GM19328 (cell line): ENCODE results near the gene GTF2H4.
"Not testable (repeated sequence)": the region's sequence is repeated elsewhere in the genome, so short reads cannot be mapped to it uniquely, and the experiment has no call there.

Experiments used
- ATAC-seq: cut with Tn5 transposase; IDR thresholded peaks from one replicate; pipeline ENCODE4 v1.9.1; 2021; ENCODE audit warnings: mild to moderate bottlenecking, moderate library complexity; ENCODE audit not compliant: unreplicated experiment

GTF2H4 gene

GRCh38 chr6:30917487-30917886 is 9.5 kb downstream of the GTF2H4 start:
- no peak for ATAC-seq

DNA sequence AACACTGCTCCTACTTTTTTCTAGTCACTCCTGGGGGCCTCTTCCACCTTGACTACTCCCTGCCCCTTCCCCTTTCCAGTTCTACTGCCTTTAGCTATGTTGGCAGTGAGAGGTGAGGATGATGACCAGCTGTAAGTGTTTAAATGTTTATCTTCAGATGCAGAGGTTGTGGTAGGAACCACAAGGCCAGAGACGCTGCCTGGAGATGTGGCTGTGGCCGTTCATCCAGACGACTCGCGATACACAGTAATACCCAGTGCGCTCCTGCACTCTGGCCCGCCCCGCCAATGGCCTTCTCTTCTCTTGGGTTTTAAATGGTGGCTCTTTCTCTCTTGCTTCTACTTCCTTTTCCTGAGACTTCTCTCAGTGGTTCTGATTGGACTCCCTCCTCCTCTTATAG is 10.7 kb downstream of the GTF2H4 start:
- no peak for ATAC-seq

- no peak for ATAC-seq
Measured at GRCh38 chr6:30922447-30922852, 14.4 kb downstream of the GTF2H4 start.

- not testable (repeated sequence) for ATAC-seq
Measured at GRCh38 chr6:30924040-30924627, 16.1 kb downstream of the GTF2H4 start.

DNA sequence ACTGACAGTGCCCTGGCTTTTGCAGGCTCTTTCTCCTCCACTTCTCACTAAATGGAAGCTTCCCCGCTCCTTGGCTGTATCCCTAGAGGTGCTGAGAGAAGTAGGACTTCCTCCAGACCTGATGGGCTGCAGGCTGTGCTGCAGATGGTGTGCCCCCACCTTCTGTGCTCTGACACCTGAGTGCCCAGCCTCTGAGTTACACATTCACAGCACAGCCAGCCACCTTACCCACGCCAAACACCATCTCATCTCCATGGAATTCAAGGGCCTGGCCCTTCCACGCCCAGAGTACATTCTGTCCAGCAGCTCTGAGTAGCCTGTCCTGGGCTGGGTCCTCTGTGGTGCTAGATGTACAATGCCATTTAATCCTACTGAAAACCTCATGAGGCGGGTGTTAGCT is 18.6 kb downstream of the GTF2H4 start:
- no peak for ATAC-seq

DNA sequence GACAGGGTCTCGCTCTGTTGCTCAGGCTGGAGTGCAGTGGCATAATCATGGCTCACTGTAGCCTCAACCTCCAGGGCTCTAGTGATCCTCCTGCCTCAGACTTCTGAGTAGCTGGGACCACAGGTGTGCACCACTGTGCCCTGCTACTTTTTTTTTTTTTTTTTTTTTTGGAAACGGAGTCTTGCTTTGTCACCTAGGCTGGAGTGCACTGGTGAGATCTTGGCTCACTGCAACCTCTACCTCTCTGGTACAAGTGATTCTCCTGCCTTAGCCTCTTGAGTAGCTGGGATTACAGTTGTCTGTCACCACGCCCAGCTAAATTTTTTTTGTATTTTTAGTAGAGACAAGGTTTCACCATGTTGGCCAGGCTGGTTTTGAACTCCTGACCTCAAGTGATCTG is 19.1 kb downstream of the GTF2H4 start:
- not testable (repeated sequence) for ATAC-seq

DNA sequence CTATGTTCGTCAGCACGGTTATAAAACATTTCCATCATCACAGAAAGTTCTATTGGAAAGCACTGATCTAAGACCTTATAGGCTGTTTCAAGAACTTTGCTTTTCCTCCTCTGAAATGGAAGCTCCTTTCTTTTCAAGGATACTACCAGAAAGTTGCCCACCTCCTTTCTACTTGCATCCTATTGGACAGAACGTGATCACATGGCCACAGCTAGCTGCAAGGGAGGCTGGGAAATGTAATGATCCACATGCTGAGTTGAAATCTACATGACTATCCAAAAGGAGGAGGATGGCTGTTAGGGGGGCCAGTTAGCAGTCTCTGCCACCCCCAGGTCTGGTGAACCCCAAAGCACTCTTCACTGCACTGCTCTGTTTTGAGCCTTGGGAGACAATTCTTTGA is 20.7 kb downstream of the GTF2H4 start:
- ATAC-seq = no peak

GRCh38 chr6:30930506-30930905 is 22.5 kb downstream of the GTF2H4 start:
- ATAC-seq = no peak

DNA sequence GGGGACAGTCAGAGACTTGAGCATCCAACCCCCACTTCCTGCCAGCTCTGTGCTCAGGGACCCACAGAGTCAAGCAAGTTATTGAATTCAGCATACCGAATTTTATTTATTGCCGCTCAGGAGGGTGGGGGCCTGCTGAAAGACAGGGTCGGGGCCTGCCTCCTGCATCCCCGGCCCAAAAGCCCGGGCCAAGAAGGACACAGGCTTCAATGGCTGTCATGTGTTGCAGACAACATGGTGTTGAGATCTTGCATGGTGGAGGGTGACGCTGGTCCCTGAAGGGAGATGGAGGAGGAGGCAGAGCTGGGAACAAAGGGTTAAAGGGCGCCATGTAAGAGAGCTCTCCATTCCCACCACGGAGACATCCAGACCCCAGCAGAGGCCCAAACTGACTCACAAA is 23.3 kb downstream of the GTF2H4 start:
- no peak for ATAC-seq

- ATAC-seq = no peak
Measured at GRCh38 chr6:30931969-30932645, 24.1 kb downstream of the GTF2H4 start, which contains the start of gene SFTA2. Gene SFTA2 (minus strand): TSS chr6:30932170. CDS start chr6:30932096, 74 bp downstream.

DNA sequence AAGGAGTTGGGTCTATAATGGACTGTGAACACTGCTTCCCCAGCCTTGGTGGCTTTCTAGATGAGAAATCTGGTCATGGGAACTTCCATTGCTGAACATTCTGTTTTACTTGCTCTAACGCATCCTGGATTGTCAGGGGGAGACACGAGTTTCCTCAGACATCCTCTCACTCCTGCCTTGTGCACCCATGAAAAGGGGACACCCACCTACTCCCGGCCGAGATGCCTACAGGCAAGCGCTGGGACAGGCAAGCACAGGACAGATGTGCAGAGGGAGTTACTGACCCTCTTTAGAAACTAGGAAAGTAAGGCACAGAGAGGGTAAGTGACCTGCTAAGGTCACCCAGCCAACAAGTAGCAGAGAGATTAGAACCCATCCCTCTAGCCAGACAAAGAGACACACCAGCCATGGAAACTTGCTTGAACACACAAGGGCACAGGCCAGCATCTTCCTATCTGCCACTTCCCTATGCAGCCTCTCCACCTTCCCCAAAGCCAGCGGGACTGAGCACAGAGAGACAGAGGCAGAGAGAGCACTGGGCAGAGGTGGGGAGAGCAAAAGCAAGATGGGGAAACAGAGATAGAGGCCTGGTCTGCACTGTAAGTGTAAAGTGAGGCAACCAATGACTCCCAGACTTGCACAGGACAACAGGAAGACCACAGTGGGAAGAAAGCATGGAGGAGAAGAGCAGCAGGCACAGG is 24.8 kb downstream of the GTF2H4 start:
- no peak for ATAC-seq

GRCh38 chr6:30935018-30935417 is 27.0 kb downstream of the GTF2H4 start:
- no peak for ATAC-seq

GRCh38 chr6:30937265-30937664 is 29.3 kb downstream of the GTF2H4 start:
- ATAC-seq = no peak

GRCh38 chr6:30938730-30939129 is 30.7 kb downstream of the GTF2H4 start:
- ATAC-seq = no peak

- ATAC-seq = no peak
Measured at GRCh38 chr6:30939473-30939872, 31.5 kb downstream of the GTF2H4 start.

GRCh38 chr6:30940361-30940986 is 32.5 kb downstream of the GTF2H4 start, which contains the start of gene MUCL3:
Gene MUCL3 (plus strand): TSS chr6:30940973. CDS start chr6:30941000, 27 bp downstream.
- ATAC-seq = no peak

DNA sequence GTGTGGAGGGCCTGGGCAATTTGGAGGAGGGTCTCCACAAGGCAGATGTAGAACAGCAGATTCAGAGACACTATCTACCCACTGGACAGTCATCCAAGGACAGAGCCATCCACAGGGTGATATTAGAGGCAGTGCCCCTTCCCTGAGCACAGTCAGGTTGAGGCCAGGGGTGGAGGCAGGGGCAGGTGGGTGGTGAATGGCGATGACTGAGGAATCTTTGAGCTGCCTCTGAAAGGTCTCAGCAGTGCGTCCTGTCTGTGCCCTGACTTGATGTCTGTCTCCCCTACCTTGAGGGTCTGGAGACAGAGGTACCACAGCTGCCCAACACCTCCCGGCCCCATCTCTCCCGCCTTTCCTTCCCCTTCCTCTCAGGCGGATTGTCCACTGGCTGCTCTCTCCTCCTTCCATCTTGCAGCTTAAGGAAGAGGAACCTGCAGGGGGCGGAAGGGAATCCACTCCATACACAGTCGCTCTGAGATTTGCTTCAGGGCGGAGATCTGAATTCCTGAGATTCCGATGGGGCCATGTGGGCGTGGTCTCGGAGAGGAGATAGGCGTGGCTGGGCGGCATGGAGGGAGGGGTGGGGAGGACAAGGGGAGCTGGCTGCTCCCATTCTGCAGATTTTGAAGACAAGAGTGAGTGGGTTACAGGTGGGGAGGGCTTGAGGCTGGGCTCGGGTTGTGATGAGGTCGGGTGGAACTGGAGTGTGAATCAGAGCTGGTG is 34.5 kb downstream of the GTF2H4 start:
- ATAC-seq = no peak

DNA sequence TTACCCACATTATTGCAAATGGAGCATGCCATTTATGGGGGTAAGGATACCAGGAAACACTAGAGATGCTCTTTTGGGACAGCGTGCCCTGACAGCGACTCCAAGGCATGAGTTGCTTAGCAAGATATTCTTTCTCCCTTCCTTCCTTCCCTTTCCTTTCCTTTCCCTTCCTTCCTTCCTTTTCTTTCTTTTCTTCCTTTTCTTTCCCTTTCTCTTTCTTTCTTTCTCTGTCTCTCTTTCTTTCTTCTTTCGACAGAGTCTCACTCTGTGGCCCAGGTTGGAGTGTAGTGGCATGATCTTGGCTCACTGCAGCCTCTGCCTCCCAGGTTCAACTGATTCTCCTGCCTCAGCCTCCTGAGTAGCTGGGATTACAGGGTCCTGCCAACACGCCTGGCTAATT is 36.0 kb downstream of the GTF2H4 start:
- no peak for ATAC-seq

- no peak for ATAC-seq
Measured at GRCh38 chr6:30945281-30945680, 37.3 kb downstream of the GTF2H4 start.

- no peak for ATAC-seq
Measured at GRCh38 chr6:30947231-30947630, 39.2 kb downstream of the GTF2H4 start.

DNA sequence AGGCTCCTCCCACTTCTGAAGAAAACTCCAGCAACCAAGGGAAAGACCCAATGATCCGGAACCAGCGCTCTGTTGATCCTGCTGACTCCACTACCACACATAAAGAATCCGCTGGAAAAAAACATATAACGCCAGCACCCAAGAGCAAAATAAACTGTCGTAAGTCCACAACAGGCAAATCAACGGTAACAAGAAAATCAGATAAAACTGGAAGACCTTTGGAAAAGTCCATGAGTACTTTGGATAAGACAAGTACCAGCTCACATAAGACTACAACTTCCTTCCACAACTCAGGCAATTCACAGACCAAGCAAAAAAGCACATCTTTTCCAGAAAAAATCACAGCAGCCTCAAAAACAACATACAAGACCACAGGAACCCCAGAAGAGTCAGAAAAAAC is 40.8 kb downstream of the GTF2H4 start:
- no peak for ATAC-seq
